ENCODE measurements around the gene MRGPRD.

Gene MRGPRD

GRCh38 chr11:68946416-68947090 lies 34.2 kb downstream of the MRGPRD start:
- DNase-seq (ENCODE audit: low read depth), result no peak

DNA sequence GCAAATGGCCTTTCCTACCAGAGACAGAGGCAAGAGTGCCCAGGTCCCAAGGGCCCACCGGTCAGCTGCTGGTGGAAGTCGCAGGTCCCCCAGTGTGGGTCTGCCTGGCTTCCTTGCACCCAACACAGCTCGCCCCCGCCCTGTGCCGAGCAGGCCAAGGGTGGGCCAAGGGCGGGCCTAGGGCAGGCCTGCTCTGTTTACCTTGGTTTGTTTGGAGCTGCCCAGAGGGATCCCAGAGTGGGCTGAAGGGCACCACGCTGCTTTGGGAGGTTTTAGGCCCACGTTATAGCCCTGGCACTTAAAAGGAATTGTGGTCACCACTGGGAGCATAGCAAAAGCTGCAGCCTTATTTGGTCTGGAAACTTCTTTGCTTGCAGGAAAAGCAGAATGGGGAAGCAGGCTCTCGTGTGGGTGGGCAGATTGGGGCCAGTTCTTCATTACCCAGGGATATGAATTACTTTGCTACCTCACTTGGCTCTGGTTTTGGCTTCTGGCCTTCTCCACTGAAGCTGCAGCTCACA lies 38.0 kb downstream of the MRGPRD start:
- DNase-seq (ENCODE audit: low read depth), result no peak

- DNase-seq (ENCODE audit: low read depth), result no peak
Measured at GRCh38 chr11:68942095-68942620, 38.6 kb downstream of the MRGPRD start.

DNA sequence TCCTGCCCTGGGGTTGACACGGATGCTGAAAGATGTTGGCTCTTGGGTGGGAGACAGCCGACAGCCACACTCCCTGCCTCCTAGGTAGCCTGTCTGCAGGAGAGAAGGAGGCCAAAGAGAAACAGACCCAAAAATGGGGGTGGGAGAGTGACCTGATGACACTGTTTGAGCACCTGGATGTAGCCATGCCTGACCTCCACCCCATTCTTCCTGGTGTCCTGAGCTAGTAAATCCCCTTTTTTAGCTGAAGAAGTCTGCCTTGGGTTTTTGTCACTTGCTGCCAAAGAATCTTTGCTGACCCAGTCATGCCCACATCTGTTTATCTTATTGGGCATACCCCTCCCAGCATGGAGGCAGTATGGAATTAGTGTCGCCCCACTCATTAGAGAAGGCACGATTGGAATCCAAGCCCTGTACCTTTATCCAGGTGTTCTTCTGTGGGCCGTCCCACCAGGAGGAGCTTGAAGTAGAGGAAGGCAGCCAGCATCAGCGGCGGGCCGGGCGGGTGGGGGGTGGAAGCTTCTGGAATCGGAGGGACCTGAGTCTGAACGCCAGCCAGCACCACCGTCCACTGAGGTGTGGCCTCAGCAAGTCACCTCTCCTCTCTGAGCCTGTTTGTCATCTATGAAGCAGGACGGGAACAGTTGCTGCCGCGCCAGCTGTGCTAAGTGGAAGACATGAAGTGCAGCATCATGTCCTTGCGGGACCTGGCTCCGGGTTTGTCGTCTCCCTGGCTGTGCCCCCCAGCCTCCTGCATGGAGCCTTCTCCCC lies 39.3 kb downstream of the MRGPRD start:
- DNase-seq (ENCODE audit: low read depth), result no peak

- no peak for DNase-seq (ENCODE audit: low read depth)
Measured at GRCh38 chr11:68940651-68941323, 40.0 kb downstream of the MRGPRD start.

GRCh38 chr11:68939583-68940555 lies 40.9 kb downstream of the MRGPRD start:
- DNase-seq (ENCODE audit: low read depth), result no peak

DNA sequence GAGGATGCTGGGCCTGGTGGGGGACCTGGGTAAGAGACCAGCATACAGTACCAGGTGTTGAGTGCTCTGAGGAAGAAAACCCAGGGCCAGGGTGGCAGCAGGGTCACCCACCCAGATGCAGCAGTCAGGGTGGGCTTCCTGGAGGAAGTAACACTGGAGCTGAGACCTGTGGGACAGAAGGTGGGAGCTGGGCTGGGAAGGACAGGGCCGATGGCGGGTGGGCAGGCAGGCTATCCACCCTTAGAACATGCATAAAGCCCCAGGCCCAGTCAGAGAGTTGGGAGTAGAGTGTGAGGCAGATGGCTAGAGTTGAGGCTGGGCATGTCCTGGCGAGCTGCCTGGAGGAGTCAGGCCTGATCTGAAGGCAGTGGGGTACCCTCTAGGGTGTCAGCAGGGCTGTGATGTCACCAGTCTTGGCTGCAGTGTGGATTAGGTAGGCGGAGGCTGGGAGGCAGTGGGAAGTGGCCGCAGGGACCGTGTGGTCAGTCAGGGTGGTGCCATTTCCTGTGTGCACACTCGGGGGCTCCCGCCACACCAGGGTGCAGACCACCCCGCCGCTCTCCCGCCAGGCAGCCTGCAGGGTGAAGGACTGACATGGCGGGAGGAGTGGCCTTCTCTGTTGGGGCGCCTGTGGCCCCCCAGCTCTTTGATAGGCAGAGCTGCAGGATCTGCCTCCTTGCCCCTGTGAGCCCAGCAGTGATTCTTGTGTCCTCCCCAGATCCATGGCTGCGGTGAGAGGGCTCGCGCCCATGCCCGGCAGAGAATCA lies 41.8 kb downstream of the MRGPRD start:
- DNase-seq (ENCODE audit: low read depth), result no peak

- DNase-seq (ENCODE audit: low read depth), result no peak
Measured at GRCh38 chr11:68938088-68938487, 42.7 kb downstream of the MRGPRD start.

GRCh38 chr11:68936676-68937620 lies 43.8 kb downstream of the MRGPRD start:
- DNase-seq (ENCODE audit: low read depth), result no peak

DNA sequence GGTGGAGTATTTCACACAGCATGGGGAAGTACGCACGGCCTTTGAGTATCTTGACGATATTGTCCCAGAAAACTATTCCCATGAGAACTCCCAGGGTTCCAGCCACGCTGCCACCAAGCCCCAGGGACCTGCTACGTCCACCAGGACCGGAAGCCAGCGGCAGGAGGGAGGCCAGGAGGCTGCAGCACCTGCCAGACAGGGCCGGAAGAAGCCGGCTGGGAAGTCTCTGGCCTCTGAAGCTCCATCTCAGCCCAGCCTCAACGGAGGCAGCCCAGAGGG lies 44.5 kb downstream of the MRGPRD start:
- DNase-seq (ENCODE audit: low read depth), result no peak

- DNase-seq (ENCODE audit: low read depth), result no peak
Measured at GRCh38 chr11:68935516-68936357, 45.0 kb downstream of the MRGPRD start.

DNA sequence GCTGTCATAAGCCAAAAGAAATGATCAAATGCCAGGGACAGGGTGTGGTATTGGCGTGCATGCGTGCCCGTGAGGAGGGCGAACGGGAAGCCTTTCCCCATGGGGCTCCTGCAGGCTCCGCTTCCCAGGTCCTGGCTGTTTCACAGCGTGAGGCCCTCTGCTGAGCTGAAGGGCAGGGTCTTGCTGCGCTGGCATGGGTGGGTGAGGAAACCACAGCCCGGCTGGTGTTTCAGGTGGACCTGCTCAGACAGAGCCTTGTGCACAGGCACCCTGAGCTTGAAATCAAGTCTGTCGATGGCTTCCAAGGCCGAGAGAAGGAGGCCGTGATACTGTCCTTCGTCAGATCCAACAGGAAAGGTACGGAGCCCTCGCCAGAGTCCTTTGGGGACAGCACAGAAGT lies 45.7 kb downstream of the MRGPRD start:
- DNase-seq (ENCODE audit: low read depth), result no peak

GRCh38 chr11:68934666-68935065 lies 46.1 kb downstream of the MRGPRD start:
- DNase-seq (ENCODE audit: low read depth), result no peak

GRCh38 chr11:68934321-68934645 lies 46.5 kb downstream of the MRGPRD start:
- no peak for DNase-seq (ENCODE audit: low read depth)

- DNase-seq (ENCODE audit: low read depth), result no peak
Measured at GRCh38 chr11:68933605-68934320, 47.0 kb downstream of the MRGPRD start.

- no peak for DNase-seq (ENCODE audit: low read depth)
Measured at GRCh38 chr11:68932933-68933577, 47.7 kb downstream of the MRGPRD start.

DNA sequence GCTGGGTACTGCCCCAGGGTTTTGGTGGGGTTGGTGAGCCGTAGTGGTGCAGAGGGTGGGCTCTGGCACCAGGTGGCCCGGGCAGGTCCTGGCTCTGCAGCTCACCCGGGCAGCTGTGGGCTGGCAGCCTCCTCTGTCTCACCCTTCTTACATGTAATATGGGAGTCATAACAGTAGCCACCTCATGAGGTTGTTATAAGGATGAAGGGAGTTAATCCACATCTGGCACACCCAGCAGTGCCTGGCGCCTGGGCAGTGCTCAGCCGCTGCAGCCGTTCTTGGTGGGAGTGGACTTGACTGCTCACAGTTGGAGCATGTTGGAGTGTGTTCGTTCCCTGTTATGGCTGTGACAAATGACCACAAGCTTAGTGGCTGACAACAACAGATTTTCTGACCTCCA lies 48.4 kb downstream of the MRGPRD start:
- no peak for DNase-seq (ENCODE audit: low read depth)

- no peak for DNase-seq (ENCODE audit: low read depth)
Measured at GRCh38 chr11:68931911-68932310, 48.9 kb downstream of the MRGPRD start.

All from HS-5 (cell line).